ENCODE data around the gene SETD2. TPM values are rescaled to one million over a fixed set of nuclear protein-coding genes. Genes with fewer than 3 reads are reported as not detected.

Gene SETD2
- total and polyA plus RNA-seq, 2 experiments from 2014 or later = 14.2 to 36.0 TPM

DNA sequence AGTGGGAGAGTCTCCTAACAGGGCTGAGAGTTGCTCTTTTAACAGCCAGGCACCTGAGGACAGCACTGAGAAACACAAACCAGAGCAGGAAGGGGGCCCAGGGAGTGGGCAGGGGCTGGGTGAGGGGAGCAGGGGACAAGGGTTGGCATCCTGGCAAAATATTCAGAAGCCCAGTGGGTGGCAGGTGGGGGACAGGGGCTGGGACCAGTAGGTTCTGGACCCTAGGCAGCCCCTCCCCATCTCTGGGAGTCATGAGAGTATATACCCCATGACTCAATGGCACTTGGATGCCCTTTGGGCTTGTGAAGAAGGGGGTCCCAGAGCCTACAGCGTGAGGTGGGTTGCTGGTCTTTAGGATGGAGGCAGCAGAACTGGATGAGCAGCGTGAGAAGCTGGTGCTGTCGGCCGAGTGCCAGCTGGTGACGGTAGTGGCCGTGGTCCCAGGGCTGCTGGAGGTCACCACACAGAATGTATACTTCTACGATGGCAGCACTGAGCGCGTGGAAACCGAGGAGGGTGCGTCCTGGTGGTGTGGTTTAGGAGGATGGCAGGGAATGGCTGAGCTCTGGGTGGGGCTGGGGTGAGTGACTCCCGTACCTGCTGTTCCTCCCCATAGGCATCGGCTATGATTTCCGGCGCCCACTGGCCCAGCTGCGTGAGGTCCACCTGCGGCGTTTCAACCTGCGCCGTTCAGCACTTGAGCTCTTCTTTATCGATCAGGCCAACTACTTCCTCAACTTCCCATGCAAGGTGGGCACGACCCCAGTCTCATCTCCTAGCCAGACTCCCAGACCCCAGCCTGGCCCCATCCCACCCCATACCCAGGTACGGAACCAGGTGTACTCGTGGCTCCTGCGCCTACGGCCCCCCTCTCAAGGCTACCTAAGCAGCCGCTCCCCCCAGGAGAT, 160.2 kb downstream of the SETD2 start:
- Histone ChIP-seq H3K9me3 (ENCODE audit: low read depth) (no peaks in the 10 kb centered on the region), H3K27ac (no peak overlapping the region), H3K27me3 (no peaks in the 10 kb centered on the region), H3K4me3 (no peak overlapping the region), H3K4me1 (ENCODE audit: low read depth) (no peaks in the 10 kb centered on the region), H3K36me3 (no peaks in the 10 kb centered on the region)
- no peak for DNase-seq (ENCODE audit: low read depth in 1 of 2, low spot score in 1 of 2)
- TF ChIP-seq, protein P1, sequence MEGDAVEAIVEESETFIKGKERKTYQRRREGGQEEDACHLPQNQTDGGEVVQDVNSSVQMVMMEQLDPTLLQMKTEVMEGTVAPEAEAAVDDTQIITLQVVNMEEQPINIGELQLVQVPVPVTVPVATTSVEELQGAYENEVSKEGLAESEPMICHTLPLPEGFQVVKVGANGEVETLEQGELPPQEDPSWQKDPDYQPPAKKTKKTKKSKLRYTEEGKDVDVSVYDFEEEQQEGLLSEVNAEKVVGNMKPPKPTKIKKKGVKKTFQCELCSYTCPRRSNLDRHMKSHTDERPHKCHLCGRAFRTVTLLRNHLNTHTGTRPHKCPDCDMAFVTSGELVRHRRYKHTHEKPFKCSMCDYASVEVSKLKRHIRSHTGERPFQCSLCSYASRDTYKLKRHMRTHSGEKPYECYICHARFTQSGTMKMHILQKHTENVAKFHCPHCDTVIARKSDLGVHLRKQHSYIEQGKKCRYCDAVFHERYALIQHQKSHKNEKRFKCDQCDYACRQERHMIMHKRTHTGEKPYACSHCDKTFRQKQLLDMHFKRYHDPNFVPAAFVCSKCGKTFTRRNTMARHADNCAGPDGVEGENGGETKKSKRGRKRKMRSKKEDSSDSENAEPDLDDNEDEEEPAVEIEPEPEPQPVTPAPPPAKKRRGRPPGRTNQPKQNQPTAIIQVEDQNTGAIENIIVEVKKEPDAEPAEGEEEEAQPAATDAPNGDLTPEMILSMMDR (IDR thresholded peaks at IDR 0.05; ENCODE audit: low read depth, low read length) = no peak

DNA sequence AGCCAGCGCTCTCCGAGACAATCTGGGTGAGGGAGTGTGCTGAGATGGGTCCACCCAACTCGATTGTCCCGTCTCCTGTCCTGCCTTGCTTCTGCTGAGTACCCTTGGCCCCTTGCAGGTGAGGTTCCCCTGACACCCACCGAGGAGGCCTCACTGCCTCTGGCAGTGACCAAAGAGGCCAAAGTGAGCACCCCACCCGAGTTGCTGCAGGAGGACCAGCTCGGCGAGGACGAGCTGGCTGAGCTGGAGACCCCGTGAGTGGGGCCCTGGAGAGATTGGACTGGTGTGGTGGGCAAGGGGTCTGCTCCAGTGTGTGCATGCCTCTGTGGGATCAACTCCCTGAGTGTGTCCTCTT, 160.9 kb downstream of the SETD2 start:
- no peak for DNase-seq (ENCODE audit: low read depth in 1 of 2, low spot score in 1 of 2)
- no peaks in the 10 kb centered on the region for H3K36me3 ChIP-seq
- no peaks in the 10 kb centered on the region for H3K9me3 ChIP-seq (ENCODE audit: low read depth)
- TF ChIP-seq, protein P1 (IDR thresholded peaks at IDR 0.05; ENCODE audit: low read depth, low read length) = no peak
- H3K27ac ChIP-seq = no peak overlapping the region
- H3K4me3 ChIP-seq = no peak overlapping the region
- no peaks in the 10 kb centered on the region for H3K27me3 ChIP-seq
- no peaks in the 10 kb centered on the region for H3K4me1 ChIP-seq (ENCODE audit: low read depth)

DNA sequence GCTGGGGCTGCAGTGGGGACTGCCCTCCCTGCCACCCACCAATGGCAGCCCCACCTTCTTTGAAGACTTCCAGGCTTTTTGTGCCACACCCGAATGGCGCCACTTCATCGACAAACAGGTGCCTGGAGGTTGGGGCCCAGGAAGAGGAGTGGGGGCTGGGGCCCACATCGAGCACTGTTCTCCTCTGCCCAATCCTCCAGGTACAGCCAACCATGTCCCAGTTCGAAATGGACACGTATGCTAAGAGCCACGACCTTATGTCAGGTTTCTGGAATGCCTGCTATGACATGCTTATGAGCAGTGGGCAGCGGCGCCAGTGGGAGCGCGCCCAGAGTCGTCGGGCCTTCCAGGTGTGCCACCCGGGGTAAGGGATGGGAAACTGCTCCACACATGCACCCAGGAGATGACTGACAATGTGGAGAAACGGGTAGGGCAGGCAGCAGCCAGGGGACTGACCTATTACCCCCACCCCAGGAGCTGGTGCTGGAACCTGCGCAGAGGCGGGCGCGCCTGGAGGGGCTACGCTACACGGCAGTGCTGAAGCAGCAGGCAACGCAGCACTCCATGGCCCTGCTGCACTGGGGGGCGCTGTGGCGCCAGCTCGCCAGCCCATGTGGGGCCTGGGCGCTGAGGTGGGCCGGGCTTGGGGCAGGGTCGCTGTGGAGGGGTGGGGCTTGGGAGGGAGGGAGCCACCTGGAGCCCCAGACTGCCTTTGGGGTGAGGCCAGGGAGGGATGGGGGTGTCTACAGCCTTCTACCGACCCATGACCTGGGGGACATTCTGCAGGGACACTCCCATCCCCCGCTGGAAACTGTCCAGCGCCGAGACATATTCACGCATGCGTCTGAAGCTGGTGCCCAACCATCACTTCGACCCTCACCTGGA, 161.5 kb downstream of the SETD2 start:
- Histone ChIP-seq H3K4me1 (ENCODE audit: low read depth) (no peaks in the 10 kb centered on the region), H3K27me3 (no peaks in the 10 kb centered on the region), H3K36me3 (no peaks in the 10 kb centered on the region), H3K4me3 (no peak overlapping the region), H3K27ac (no peak overlapping the region), H3K9me3 (ENCODE audit: low read depth) (no peaks in the 10 kb centered on the region)
- DNase-seq (ENCODE audit: low read depth in 1 of 2, low spot score in 1 of 2) = no peak
- TF ChIP-seq, protein P1 (IDR thresholded peaks at IDR 0.05; ENCODE audit: low read depth, low read length) = no peak

DNA sequence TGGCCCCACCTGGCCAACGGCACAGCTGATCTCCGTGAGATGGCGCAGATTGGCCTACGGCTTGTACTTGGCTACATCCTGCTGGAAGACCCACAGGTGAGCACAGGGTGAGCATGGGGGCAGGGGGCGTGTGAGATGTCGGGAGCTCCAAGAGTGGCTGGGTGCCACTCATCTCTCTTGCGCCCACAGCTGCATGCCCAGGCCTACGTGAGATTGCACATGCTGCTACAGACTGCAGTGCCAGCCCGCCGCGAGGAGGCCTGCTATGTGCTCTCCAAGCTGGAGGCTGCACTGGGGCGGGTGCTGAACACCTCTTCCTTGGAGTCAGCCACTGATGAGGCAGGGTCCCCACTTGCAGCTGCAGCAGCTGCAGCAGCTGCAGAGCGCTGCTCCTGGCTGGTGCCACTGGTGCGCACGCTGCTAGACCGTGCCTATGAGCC, 162.2 kb downstream of the SETD2 start:
- Histone ChIP-seq H3K36me3 (no peaks in the 10 kb centered on the region), H3K4me3 (no peak overlapping the region), H3K27me3 (no peaks in the 10 kb centered on the region), H3K9me3 (ENCODE audit: low read depth) (no peaks in the 10 kb centered on the region), H3K4me1 (ENCODE audit: low read depth) (no peaks in the 10 kb centered on the region), H3K27ac (no peak overlapping the region)
- TF ChIP-seq, protein P1 (IDR thresholded peaks at IDR 0.05; ENCODE audit: low read depth, low read length) = no peak
- DNase-seq (ENCODE audit: low read depth in 1 of 2, low spot score in 1 of 2) = no peak

DNA sequence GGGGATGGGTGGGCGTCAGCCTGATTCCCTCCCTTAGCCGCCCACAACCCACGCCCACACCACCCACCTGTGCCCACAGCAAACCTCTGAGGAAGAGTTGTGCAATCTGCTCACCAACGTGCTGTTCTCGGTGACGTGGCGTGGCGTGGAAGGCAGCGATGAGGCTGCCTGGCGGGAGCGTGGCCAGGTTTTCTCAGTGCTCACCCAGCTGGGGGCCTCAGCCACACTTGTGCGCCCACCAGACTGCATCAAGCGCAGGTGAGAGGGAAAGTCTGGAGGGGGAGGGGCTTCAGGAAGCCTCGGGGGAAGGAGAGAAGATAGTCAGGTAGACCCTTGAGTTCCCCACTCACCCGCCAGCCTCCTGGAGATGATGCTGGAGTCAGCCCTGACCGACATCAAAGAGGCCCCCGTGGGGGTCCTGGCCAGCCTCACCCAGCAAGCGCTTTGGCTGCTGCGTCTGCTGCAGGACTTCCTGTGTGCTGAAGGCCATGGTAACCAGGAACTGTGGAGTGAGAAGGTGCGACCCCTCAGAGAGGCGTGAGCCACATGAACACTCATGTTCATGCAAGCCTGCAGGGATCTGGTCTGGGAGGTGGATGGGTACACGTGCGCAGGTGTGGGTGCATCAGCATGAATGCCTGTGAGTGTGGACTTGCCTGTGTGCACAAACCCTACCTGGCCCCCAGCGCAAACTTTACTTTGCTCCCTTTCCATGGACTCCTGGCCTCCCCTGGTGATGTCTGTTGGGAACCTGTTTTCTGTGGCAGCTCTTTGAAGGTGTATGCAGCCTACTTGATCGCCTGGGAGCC, 162.8 kb downstream of the SETD2 start:
- Histone ChIP-seq H3K27ac (no peak overlapping the region), H3K36me3 (no peaks in the 10 kb centered on the region), H3K27me3 (no peaks in the 10 kb centered on the region), H3K4me1 (ENCODE audit: low read depth) (no peaks in the 10 kb centered on the region), H3K4me3 (no peak overlapping the region), H3K9me3 (ENCODE audit: low read depth) (no peaks in the 10 kb centered on the region)
- TF ChIP-seq, protein P1 (IDR thresholded peaks at IDR 0.05; ENCODE audit: low read depth, low read length) = no peak
- DNase-seq (ENCODE audit: low read depth in 1 of 2, low spot score in 1 of 2) = no peak
